GM21360 (cell line): ENCODE results near the gene SASH1.
"Not testable (repeated sequence)": the region's sequence is repeated elsewhere in the genome, so short reads cannot be mapped to it uniquely, and the experiment has no call there.

ENCODE experiments used
- ATAC-seq: cut with Tn5 transposase; IDR thresholded peaks from one replicate; pipeline ENCODE4 v1.9.1; 2021; ENCODE audit warnings: mild to moderate bottlenecking, moderate library complexity; ENCODE audit not compliant: unreplicated experiment

The SASH1 gene

GRCh38 chr6:148328876-148329555 is 13.6 kb upstream of the SASH1 start:
- no peak for ATAC-seq

- no peak for ATAC-seq
Measured at GRCh38 chr6:148329596-148330381, 12.8 kb upstream of the SASH1 start.

- ATAC-seq, result no peak
Measured at GRCh38 chr6:148332088-148332487, 10.6 kb upstream of the SASH1 start.

- ATAC-seq, result no peak
Measured at GRCh38 chr6:148336901-148337300, 5.7 kb upstream of the SASH1 start.

GRCh38 chr6:148339766-148340165 is 2.9 kb upstream of the SASH1 start:
- ATAC-seq, result no peak

GRCh38 chr6:148340586-148341297 is 1.9 kb upstream of the SASH1 start:
- no peak for ATAC-seq

- ATAC-seq, result no peak
Measured at GRCh38 chr6:148342100-148342349, 613 bp upstream of the SASH1 start.

- no peak for ATAC-seq
Measured at GRCh38 chr6:148343047-148343782, 577 bp downstream of the SASH1 start.

- ATAC-seq, result no peak
Measured at GRCh38 chr6:148345176-148345575, 2.5 kb downstream of the SASH1 start.

- no peak for ATAC-seq
Measured at GRCh38 chr6:148345578-148345977, 2.9 kb downstream of the SASH1 start.

GRCh38 chr6:148346681-148347440 is 4.2 kb downstream of the SASH1 start:
- ATAC-seq, result no peak

- ATAC-seq, result no peak
Measured at GRCh38 chr6:148347441-148348054, 4.9 kb downstream of the SASH1 start.

GRCh38 chr6:148348335-148348734 is 5.7 kb downstream of the SASH1 start:
- no peak for ATAC-seq

GRCh38 chr6:148348778-148349177 is 6.1 kb downstream of the SASH1 start:
- ATAC-seq, result no peak

GRCh38 chr6:148349466-148349865 is 6.8 kb downstream of the SASH1 start:
- ATAC-seq, result no peak

GRCh38 chr6:148351309-148351708 is 8.7 kb downstream of the SASH1 start:
- no peak for ATAC-seq

GRCh38 chr6:148352421-148352820 is 9.8 kb downstream of the SASH1 start:
- not testable (repeated sequence) for ATAC-seq

GRCh38 chr6:148358196-148358785 is 15.7 kb downstream of the SASH1 start:
- no peak for ATAC-seq

GRCh38 chr6:148359228-148359627 is 16.6 kb downstream of the SASH1 start:
- no peak for ATAC-seq
